HepG2 (cell line): ENCODE measurements around the gene CHD9NB. TPM values are rescaled to one million over a fixed set of nuclear protein-coding genes. Genes with fewer than 3 reads are reported as not detected.

Source experiments
- ARNT ChIP-seq: fragments of 450-650 bp; IDR thresholded peaks from 2 replicates; pipeline ENCODE4 v1.6.1; 2017
- EP300 ChIP-seq, 3 experiments: sonication (generic) in 1 of 3; formaldehyde crosslinking in 1 of 3; IDR thresholded peaks; 2 replicates each; pipeline versions ENCODE4 v1.5.1 to v1.6.1; 2011 to 2020; ENCODE audit warnings: low read depth in 2 of 3, low read length in 2 of 3, borderline replicate concordance in 1 of 3, improper control_type of control experiment in 1 of 3, mild to moderate bottlenecking in 1 of 3, missing genetic modification reagents in 1 of 3, moderate library complexity in 1 of 3
- FOXK1 ChIP-seq: sonication (generic); formaldehyde crosslinking; IDR thresholded peaks from 2 replicates; pipeline ENCODE4 v1.4.0; 2020; ENCODE audit warnings: low read depth, missing genetic modification reagents, borderline replicate concordance
- HMG20A ChIP-seq: IDR thresholded peaks from 2 replicates; pipeline ENCODE4 v1.6.1; 2016; ENCODE audit warnings: borderline replicate concordance
- KDM4B ChIP-seq: sonication (generic); formaldehyde crosslinking; IDR thresholded peaks from 2 replicates; pipeline ENCODE4 v1.4.0; 2020; ENCODE audit warnings: missing genetic modification reagents
- PHB2 ChIP-seq: fragments of 450-650 bp; IDR thresholded peaks from 2 replicates; pipeline ENCODE4 v1.6.1; 2018; ENCODE audit not compliant: partially characterized antibody
- RBAK ChIP-seq: sonication (generic); formaldehyde crosslinking; IDR thresholded peaks from 2 replicates; pipeline ENCODE4 v1.5.1; 2020; ENCODE audit warnings: mild to moderate bottlenecking, missing genetic modification reagents
- REPIN1 ChIP-seq: sonication (generic); formaldehyde crosslinking; IDR thresholded peaks from 2 replicates; pipeline ENCODE4 v1.8.0; 2022; ENCODE audit warnings: missing genetic modification reagents, low read depth, mild to moderate bottlenecking, borderline replicate concordance
- TEAD3 ChIP-seq: optimal IDR thresholded peaks from 2 replicates; pipeline ENCODE3; 2016; ENCODE audit warnings: borderline replicate concordance
- ZBTB2 ChIP-seq: sonication (generic); formaldehyde crosslinking; IDR thresholded peaks from 2 replicates; pipeline ENCODE4 v1.8.0; 2022; ENCODE audit warnings: low read depth, missing genetic modification reagents
- ZNF136 ChIP-seq: sonication (generic); formaldehyde crosslinking; IDR thresholded peaks from 2 replicates; pipeline ENCODE4 v1.8.1; 2022; ENCODE audit warnings: low read depth, mild to moderate bottlenecking, moderate library complexity, missing genetic modification reagents
- ZNF142 ChIP-seq: sonication (generic); formaldehyde crosslinking; IDR thresholded peaks from 2 replicates; pipeline ENCODE4 v1.4.0; 2020; ENCODE audit warnings: missing genetic modification reagents
- ZNF17 ChIP-seq: sonication (generic); formaldehyde crosslinking; IDR thresholded peaks from 2 replicates; pipeline ENCODE4 v1.5.0; 2020; ENCODE audit warnings: mild to moderate bottlenecking, missing genetic modification reagents
- ZNF44 ChIP-seq: sonication (generic); formaldehyde crosslinking; IDR thresholded peaks from 2 replicates; pipeline ENCODE4 v1.5.1; 2020; ENCODE audit warnings: mild to moderate bottlenecking, missing genetic modification reagents
- ZNF512 ChIP-seq: sonication (generic); formaldehyde crosslinking; IDR thresholded peaks from 2 replicates; pipeline ENCODE4 v1.4.0; 2020; ENCODE audit warnings: mild to moderate bottlenecking, missing genetic modification reagents
- ZNF572 ChIP-seq: sonication (generic); formaldehyde crosslinking; IDR thresholded peaks from 2 replicates; pipeline ENCODE4 v1.5.1; 2020; ENCODE audit warnings: mild to moderate bottlenecking, missing genetic modification reagents
- polyA plus RNA-seq, 8 experiments: library from polyadenylated mRNA; depleted of rRNA in 3 of 8; stranded (reverse) in 7 of 8; unstranded in 1 of 8; fragments of >200 nt; fragmentation: Illumina TruSeq in 4 of 8; extraction: Trizol in 4 of 8; gene quantifications; 2 replicates each; pipeline versions ENCODE4 v1.2.1 to v1.2.3, GENCODE V29; 2011 to 2016; ENCODE audit warnings: low read depth in 4 of 8, missing spikeins in 1 of 8, mixed read lengths in 1 of 8; ENCODE audit not compliant: insufficient read depth in 1 of 8
- total RNA-seq, 5 experiments: library from RNA; depleted of rRNA; stranded (reverse); fragments of >200 nt; fragmentation: Illumina TruSeq; extraction: Trizol; gene quantifications; 2 replicates each; pipeline ENCODE4 v1.2.3, GENCODE V29; 2016; ENCODE audit warnings: low read depth in 1 of 5
- TF ChIP-seq, protein P1 (sequence below): sonication (generic); formaldehyde crosslinking; IDR thresholded peaks from 2 replicates; pipeline ENCODE4 v1.5.0; 2020; ENCODE audit warnings: mild to moderate bottlenecking, low read depth, missing genetic modification reagents, borderline replicate concordance

CHD9NB gene
- total and polyA plus RNA-seq, 2 of the 13 experiments (the other 11 are each of a cell fraction or from before 2014, with no cell fraction given) = 0.17 to 0.18 TPM

GRCh38 chr16:53054670-53055485, 2.2 kb upstream of the CHD9NB start, which contains the start of gene CHD9 (continued):
- TF ChIP-seq FOXK1 (peak; percentile 71; the same call in 1 of the 2 replicates), ZNF512 (peak; percentile 64; the same call in 1 of the 2 replicates), ZNF44 (peak; percentile 96; the same call in 1 of the 2 replicates), ZNF142 (CRISPR knock-in tag) (peak; percentile 80), TEAD3 (CRISPR knock-in tag) (peak; percentile 84), ARNT (no peak), HMG20A (CRISPR knock-in tag) (no peak), RBAK (CRISPR knock-in tag) (no peak; the same call in 1 of the 2 replicates), KDM4B (peak; percentile 85; the same call in 1 of the 2 replicates), PHB2 (no peak), ZNF17 (CRISPR knock-in tag) (0 out of 2 replicates have a peak, but pooled peaks have one; percentile 4), EP300 (IDR thresholded peaks at IDR 0.05; ENCODE audit: low read depth in 2 of 2, low read length in 2 of 2) (peak in 1 of 2 experiments; percentile 33; a peak in 1 of 4 replicates), EP300 (CRISPR knock-in tag; IDR thresholded peaks at IDR 0.05; ENCODE audit: borderline replicate concordance) (peak; percentile 10; the same call in 1 of the 2 replicates), ZNF572 (CRISPR knock-in tag) (no peak; the same call in none of the 2 replicates), REPIN1 (CRISPR knock-in tag) (peak; percentile 97), ZBTB2 (0 out of 2 replicates have a peak, but pooled peaks have one; percentile 56), ZNF136 (peak; percentile 96)
- TF ChIP-seq, protein P1, sequence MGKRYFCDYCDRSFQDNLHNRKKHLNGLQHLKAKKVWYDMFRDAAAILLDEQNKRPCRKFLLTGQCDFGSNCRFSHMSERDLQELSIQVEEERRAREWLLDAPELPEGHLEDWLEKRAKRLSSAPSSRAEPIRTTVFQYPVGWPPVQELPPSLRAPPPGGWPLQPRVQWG = no peak
